GM23338 (cell line): ENCODE measurements around the gene EDAR. TPM values are rescaled to one million over a fixed set of nuclear protein-coding genes. Genes with fewer than 3 reads are reported as not detected.

Source experiments
- ATAC-seq: fragments of 200-7000 bp; cut with Tn5 transposase; 3 replicates; pipeline ENCODE4 v1.9.1; 2020
- DNase-seq: peaks from one replicate; pipeline ENCODE4 v3.0.0-alpha.2; 2015; ENCODE audit warnings: low spot score
- H2AFZ ChIP-seq: fragments of 200-600 bp; sonication (generic); 2 replicates; pipeline ENCODE4 v1.8.0; 2016; ENCODE audit warnings: antibody characterized with exemption, mild to moderate bottlenecking, moderate library complexity
- H3F3A ChIP-seq: fragments of 200-600 bp; sonication (generic); replicated peaks from 2 replicates; pipeline ENCODE4 v1.8.0; 2017; ENCODE audit warnings: antibody characterized with exemption, mixed run types, low read depth
- H3K27ac ChIP-seq: fragments of 200-600 bp; sonication (generic); 2 replicates; pipeline ENCODE4 v1.6.1; 2016; ENCODE audit warnings: low read depth
- H3K27me3 ChIP-seq: fragments of 200-600 bp; sonication (generic); 2 replicates; pipeline ENCODE4 v1.8.0; 2016; ENCODE audit warnings: mild to moderate bottlenecking, mixed run types, moderate library complexity; ENCODE audit not compliant: insufficient read depth
- H3K36me3 ChIP-seq: fragments of 200-600 bp; sonication (generic); 2 replicates; pipeline ENCODE4 v1.8.0; 2016; ENCODE audit warnings: mild to moderate bottlenecking; ENCODE audit not compliant: insufficient read depth
- H3K4me1 ChIP-seq: fragments of 200-600 bp; sonication (generic); 2 replicates; pipeline ENCODE4 v1.8.0; 2016; ENCODE audit warnings: mild to moderate bottlenecking, moderate library complexity; ENCODE audit not compliant: insufficient read depth
- H3K4me2 ChIP-seq: fragments of 200-600 bp; sonication (generic); 2 replicates; pipeline ENCODE4 v1.7.1; 2017; ENCODE audit warnings: mixed run types
- H3K4me3 ChIP-seq: fragments of 200-600 bp; sonication (generic); 2 replicates; pipeline ENCODE4 v1.6.1; 2016; ENCODE audit warnings: mixed run types
- H3K79me2 ChIP-seq: fragments of 200-600 bp; sonication (generic); replicated peaks from 2 replicates; pipeline ENCODE4 v1.8.0; 2017; ENCODE audit warnings: mild to moderate bottlenecking; ENCODE audit not compliant: insufficient read depth
- H3K9me2 ChIP-seq: fragments of 200-600 bp; sonication (generic); 2 replicates; pipeline ENCODE4 v1.8.0; 2017; ENCODE audit not compliant: insufficient read depth
- H4K20me1 ChIP-seq: fragments of 200-600 bp; sonication (generic); replicated peaks from 2 replicates; pipeline ENCODE4 v1.8.0; 2017; ENCODE audit warnings: mild to moderate bottlenecking; ENCODE audit not compliant: insufficient read depth
- H3K27ac Mint-ChIP-seq: 2 replicates; pipeline ENCODE4 v1.8.0; 2020; ENCODE audit warnings: inconsistent platforms, mild to moderate bottlenecking, moderate library complexity, mixed read lengths
- H3K27me3 Mint-ChIP-seq: 3 replicates; pipeline ENCODE4 v1.8.0; 2022; ENCODE audit warnings: low read depth, mild to moderate bottlenecking, moderate library complexity, mixed read lengths, inconsistent platforms; ENCODE audit not compliant: insufficient read depth, poor library complexity
- H3K36me3 Mint-ChIP-seq: 3 replicates; pipeline ENCODE4 v1.8.0; 2021; ENCODE audit warnings: low read depth, mild to moderate bottlenecking, inconsistent platforms, moderate library complexity, mixed read lengths
- H3K4me1 Mint-ChIP-seq: 3 replicates; pipeline ENCODE4 v1.8.0; 2020; ENCODE audit warnings: mild to moderate bottlenecking, inconsistent platforms, mixed read lengths
- H3K4me3 Mint-ChIP-seq: 3 replicates; pipeline ENCODE4 v1.8.0; 2021; ENCODE audit warnings: moderate library complexity, mild to moderate bottlenecking, inconsistent platforms, mixed read lengths
- H3K9me3 Mint-ChIP-seq: 3 replicates; pipeline ENCODE4 v1.8.0; 2020; ENCODE audit warnings: moderate library complexity, mild to moderate bottlenecking, inconsistent platforms, mixed read lengths
- EZH2 ChIP-seq: fragments of 200-600 bp; sonication (generic); IDR thresholded peaks from one replicate; pipeline ENCODE4 v1.8.0; 2017; ENCODE audit warnings: antibody characterized with exemption, mild to moderate bottlenecking, low read depth; ENCODE audit not compliant: unreplicated experiment
- NANOG ChIP-seq: IDR thresholded peaks from 2 replicates; pipeline ENCODE4 v1.6.1; 2016; ENCODE audit warnings: antibody characterized with exemption, borderline replicate concordance
- polyA plus RNA-seq: library from polyadenylated mRNA; unstranded; fragments of >200 nt; fragmentation: Nextera tagmentation; extraction: Ambion mirVana; gene quantifications from 2 replicates; pipeline ENCODE4 v1.2.1, GENCODE V29; 2016
- total RNA-seq: library from RNA; depleted of rRNA; stranded (reverse); fragments of >200 nt; shearing (Covaris generic); gene quantifications from 2 replicates; pipeline ENCODE4 v1.2.3, GENCODE V29; 2014
- TF ChIP-seq, protein P1 (sequence below): IDR thresholded peaks from one replicate; pipeline ENCODE4 v1.6.1; 2018; ENCODE audit warnings: antibody characterized with exemption; ENCODE audit not compliant: unreplicated experiment
- TF ChIP-seq, protein P2 (sequence below), 2 experiments: fragments of 200-600 bp in 1 of 2; sonication (generic) in 1 of 2; conservative IDR thresholded peaks; 2 replicates each; pipeline versions ENCODE4 v1.5.1 to v1.6.1; 2016 to 2017; ENCODE audit warnings: antibody characterized with exemption in 2 of 2, low read depth in 2 of 2, mild to moderate bottlenecking in 2 of 2, moderate library complexity in 1 of 2
- TF ChIP-seq, protein P3 (sequence below): fragments of 250-450 bp; sonication (Bioruptor Pico); IDR thresholded peaks from 2 replicates; pipeline ENCODE4 v1.5.0; 2020; ENCODE audit warnings: mild to moderate bottlenecking, moderate library complexity

Gene EDAR
- total and polyA plus RNA-seq, 2 experiments from 2014 or later, result not detected

DNA sequence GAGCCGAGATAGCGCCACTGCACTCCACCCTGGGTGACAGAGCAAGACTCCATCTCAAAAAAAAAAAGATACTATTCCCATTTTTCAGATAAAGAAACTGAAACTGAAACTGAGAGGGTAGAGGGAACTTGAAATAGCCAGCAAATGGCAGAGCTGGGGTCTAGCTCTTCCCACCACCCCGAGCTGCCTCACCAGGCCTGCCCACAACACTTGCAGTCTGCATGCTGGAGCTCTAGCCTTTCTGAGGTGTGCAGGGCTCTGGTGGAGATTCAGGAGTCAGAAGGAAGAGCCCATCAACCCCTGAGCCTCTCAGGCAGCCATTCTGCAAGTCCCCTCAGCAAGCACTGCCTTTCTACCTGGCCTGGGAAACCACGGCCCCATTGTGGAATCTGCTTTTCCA, 14.3 kb downstream of the EDAR start (continued):
- TF ChIP-seq, protein P1, sequence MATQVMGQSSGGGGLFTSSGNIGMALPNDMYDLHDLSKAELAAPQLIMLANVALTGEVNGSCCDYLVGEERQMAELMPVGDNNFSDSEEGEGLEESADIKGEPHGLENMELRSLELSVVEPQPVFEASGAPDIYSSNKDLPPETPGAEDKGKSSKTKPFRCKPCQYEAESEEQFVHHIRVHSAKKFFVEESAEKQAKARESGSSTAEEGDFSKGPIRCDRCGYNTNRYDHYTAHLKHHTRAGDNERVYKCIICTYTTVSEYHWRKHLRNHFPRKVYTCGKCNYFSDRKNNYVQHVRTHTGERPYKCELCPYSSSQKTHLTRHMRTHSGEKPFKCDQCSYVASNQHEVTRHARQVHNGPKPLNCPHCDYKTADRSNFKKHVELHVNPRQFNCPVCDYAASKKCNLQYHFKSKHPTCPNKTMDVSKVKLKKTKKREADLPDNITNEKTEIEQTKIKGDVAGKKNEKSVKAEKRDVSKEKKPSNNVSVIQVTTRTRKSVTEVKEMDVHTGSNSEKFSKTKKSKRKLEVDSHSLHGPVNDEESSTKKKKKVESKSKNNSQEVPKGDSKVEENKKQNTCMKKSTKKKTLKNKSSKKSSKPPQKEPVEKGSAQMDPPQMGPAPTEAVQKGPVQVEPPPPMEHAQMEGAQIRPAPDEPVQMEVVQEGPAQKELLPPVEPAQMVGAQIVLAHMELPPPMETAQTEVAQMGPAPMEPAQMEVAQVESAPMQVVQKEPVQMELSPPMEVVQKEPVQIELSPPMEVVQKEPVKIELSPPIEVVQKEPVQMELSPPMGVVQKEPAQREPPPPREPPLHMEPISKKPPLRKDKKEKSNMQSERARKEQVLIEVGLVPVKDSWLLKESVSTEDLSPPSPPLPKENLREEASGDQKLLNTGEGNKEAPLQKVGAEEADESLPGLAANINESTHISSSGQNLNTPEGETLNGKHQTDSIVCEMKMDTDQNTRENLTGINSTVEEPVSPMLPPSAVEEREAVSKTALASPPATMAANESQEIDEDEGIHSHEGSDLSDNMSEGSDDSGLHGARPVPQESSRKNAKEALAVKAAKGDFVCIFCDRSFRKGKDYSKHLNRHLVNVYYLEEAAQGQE, result no peak
- TF ChIP-seq NANOG (no peak), EZH2 (no peak)

DNA sequence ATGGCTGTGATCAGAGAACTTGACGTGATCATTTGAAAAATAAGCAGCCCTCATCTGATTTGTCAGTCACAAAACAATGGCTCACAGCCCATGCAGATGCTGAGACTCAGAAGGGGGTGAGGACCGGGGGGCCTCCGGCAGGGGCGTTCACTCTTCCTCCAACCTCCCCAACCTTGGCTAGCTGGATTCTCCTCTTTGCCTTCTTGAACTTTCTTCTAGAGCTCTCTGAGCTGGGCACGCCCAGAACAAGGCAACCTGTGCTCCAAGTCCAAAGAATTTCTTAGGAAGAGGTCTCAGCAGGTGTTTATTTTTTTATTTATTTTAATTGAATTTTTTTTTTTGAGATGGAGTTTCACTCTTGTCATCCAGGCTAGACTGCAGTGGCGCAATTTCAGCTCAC, 16.4 kb downstream of the EDAR start:
- peaks cover 10% of the 10 kb centered on the region; the same call in 2 of the 3 replicates for H3K4me1 Mint-ChIP-seq
- H3K4me3 Mint-ChIP-seq, result no peak overlapping the region
- DNase-seq, result no peak
- Histone ChIP-seq H2AFZ (no peak overlapping the region), H3K9me2 (no peaks in the 10 kb centered on the region), H3K27me3 (no peaks in the 10 kb centered on the region), H3F3A (no peaks in the 10 kb centered on the region), H3K79me2 (no peaks in the 10 kb centered on the region), H3K4me1 (no peaks in the 10 kb centered on the region), H3K27ac (no peak overlapping the region), H4K20me1 (no peaks in the 10 kb centered on the region), H3K36me3 (no peaks in the 10 kb centered on the region), H3K4me3 (no peak overlapping the region), H3K4me2 (no peak overlapping the region)
- H3K27ac Mint-ChIP-seq, result no peak overlapping the region
- H3K9me3 Mint-ChIP-seq, result no peaks in the 10 kb centered on the region
- ATAC-seq, result no peak
- TF ChIP-seq, protein P2, sequence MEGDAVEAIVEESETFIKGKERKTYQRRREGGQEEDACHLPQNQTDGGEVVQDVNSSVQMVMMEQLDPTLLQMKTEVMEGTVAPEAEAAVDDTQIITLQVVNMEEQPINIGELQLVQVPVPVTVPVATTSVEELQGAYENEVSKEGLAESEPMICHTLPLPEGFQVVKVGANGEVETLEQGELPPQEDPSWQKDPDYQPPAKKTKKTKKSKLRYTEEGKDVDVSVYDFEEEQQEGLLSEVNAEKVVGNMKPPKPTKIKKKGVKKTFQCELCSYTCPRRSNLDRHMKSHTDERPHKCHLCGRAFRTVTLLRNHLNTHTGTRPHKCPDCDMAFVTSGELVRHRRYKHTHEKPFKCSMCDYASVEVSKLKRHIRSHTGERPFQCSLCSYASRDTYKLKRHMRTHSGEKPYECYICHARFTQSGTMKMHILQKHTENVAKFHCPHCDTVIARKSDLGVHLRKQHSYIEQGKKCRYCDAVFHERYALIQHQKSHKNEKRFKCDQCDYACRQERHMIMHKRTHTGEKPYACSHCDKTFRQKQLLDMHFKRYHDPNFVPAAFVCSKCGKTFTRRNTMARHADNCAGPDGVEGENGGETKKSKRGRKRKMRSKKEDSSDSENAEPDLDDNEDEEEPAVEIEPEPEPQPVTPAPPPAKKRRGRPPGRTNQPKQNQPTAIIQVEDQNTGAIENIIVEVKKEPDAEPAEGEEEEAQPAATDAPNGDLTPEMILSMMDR (conservative IDR thresholded peaks at IDR 0.05; ENCODE audit: low read depth in 2 of 2), result no peak
- TF ChIP-seq, protein P3, sequence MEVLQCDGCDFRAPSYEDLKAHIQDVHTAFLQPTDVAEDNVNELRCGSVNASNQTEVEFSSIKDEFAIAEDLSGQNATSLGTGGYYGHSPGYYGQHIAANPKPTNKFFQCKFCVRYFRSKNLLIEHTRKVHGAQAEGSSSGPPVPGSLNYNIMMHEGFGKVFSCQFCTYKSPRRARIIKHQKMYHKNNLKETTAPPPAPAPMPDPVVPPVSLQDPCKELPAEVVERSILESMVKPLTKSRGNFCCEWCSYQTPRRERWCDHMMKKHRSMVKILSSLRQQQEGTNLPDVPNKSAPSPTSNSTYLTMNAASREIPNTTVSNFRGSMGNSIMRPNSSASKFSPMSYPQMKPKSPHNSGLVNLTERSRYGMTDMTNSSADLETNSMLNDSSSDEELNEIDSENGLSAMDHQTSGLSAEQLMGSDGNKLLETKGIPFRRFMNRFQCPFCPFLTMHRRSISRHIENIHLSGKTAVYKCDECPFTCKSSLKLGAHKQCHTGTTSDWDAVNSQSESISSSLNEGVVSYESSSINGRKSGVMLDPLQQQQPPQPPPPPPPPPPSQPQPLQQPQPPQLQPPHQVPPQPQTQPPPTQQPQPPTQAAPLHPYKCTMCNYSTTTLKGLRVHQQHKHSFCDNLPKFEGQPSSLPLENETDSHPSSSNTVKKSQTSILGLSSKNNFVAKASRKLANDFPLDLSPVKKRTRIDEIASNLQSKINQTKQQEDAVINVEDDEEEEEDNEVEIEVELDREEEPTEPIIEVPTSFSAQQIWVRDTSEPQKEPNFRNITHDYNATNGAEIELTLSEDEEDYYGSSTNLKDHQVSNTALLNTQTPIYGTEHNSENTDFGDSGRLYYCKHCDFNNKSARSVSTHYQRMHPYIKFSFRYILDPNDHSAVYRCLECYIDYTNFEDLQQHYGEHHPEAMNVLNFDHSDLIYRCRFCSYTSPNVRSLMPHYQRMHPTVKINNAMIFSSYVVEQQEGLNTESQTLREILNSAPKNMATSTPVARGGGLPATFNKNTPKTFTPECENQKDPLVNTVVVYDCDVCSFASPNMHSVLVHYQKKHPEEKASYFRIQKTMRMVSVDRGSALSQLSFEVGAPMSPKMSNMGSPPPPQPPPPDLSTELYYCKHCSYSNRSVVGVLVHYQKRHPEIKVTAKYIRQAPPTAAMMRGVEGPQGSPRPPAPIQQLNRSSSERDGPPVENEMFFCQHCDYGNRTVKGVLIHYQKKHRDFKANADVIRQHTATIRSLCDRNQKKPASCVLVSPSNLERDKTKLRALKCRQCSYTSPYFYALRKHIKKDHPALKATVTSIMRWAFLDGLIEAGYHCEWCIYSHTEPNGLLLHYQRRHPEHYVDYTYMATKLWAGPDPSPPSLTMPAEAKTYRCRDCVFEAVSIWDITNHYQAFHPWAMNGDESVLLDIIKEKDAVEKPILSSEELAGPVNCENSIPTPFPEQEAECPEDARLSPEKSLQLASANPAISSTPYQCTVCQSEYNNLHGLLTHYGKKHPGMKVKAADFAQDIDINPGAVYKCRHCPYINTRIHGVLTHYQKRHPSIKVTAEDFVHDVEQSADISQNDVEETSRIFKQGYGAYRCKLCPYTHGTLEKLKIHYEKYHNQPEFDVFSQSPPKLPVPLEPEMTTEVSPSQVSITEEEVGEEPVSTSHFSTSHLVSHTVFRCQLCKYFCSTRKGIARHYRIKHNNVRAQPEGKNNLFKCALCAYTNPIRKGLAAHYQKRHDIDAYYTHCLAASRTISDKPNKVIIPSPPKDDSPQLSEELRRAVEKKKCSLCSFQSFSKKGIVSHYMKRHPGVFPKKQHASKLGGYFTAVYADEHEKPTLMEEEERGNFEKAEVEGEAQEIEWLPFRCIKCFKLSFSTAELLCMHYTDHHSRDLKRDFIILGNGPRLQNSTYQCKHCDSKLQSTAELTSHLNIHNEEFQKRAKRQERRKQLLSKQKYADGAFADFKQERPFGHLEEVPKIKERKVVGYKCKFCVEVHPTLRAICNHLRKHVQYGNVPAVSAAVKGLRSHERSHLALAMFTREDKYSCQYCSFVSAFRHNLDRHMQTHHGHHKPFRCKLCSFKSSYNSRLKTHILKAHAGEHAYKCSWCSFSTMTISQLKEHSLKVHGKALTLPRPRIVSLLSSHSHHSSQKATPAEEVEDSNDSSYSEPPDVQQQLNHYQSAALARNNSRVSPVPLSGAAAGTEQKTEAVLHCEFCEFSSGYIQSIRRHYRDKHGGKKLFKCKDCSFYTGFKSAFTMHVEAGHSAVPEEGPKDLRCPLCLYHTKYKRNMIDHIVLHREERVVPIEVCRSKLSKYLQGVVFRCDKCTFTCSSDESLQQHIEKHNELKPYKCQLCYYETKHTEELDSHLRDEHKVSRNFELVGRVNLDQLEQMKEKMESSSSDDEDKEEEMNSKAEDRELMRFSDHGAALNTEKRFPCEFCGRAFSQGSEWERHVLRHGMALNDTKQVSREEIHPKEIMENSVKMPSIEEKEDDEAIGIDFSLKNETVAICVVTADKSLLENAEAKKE (CRISPR knock-in tag), result no peak
- TF ChIP-seq EZH2, result no peak
- H3K27me3 Mint-ChIP-seq, result peaks cover 4% of the 10 kb centered on the region
- no peaks in the 10 kb centered on the region for H3K36me3 Mint-ChIP-seq
